HG03354 (cell line): ENCODE results near the gene STAC2.

ENCODE experiments used
- ATAC-seq: cut with Tn5 transposase; IDR thresholded peaks from one replicate; pipeline ENCODE4 v1.9.1; 2021; ENCODE audit warnings: mild to moderate bottlenecking; ENCODE audit not compliant: unreplicated experiment, poor library complexity, severe bottlenecking

Gene STAC2

DNA sequence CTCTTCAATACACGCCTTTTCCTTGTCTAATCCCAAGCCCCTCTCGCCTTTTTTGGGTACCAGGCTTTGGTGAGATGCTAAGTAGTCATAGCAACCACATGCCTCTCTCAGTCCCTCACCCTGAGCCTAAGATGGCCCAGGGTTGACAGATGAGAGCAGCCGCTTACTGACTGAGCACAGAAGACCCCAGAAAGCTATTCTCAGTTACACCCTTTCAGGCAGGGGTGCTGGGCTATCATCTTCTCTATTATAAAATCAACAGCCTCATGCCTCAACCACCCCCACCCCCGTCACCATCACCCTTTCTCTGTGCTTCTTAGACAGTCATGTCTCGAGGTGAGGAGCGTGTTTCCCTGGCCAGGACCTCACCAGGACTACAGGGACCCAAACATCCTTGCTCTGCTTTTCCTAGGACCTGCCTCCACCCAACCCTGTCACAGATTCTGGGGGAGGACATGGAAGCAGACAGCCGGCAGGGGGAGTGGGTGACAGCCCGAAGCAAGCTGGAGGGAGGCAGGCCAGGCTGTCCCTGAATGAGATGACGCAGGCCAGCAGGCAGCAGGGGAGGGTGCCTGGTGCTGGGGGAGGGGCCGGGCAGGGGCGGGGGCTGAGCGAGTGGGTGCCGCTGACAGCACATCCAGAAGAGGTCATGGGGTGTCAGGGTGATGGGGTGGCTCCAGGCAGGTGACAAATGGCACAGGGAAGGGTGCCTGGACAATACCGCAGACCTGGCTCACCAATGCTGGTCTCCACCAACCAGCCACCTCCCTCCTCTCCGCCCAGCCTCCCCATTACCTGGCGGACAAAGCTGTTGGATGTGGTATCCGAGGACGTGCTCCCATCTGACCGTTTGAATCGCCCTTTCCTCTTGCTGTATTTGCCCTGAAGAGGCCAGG, 31.4 kb downstream of the STAC2 start:
- ATAC-seq, result no peak

DNA sequence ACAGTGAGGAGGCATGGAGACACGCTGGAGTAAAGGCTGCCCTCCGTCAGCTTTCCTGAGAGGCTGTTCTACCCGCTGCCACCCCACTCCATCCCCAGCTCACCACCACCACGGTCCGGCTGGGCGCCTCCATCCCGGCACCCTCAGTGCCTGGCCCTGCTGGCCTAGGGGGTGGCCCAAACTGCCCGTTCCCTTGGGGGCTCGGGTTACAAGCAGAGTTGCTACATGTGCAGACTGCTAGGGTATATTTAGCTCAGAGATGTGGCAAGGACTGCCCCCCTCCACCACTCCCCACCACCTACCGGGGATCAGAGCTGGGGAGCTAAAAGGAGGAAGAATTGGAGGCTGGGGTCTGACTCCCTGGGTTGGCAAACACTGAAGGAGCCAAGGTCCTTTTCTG, 32.4 kb downstream of the STAC2 start:
- ATAC-seq, result no peak

GRCh38 chr17:39192901-39193300, 32.8 kb downstream of the STAC2 start:
- no peak for ATAC-seq

- no peak for ATAC-seq
Measured at GRCh38 chr17:39191750-39192510, 33.8 kb downstream of the STAC2 start.

GRCh38 chr17:39187152-39187830, 38.5 kb downstream of the STAC2 start:
- no peak for ATAC-seq

DNA sequence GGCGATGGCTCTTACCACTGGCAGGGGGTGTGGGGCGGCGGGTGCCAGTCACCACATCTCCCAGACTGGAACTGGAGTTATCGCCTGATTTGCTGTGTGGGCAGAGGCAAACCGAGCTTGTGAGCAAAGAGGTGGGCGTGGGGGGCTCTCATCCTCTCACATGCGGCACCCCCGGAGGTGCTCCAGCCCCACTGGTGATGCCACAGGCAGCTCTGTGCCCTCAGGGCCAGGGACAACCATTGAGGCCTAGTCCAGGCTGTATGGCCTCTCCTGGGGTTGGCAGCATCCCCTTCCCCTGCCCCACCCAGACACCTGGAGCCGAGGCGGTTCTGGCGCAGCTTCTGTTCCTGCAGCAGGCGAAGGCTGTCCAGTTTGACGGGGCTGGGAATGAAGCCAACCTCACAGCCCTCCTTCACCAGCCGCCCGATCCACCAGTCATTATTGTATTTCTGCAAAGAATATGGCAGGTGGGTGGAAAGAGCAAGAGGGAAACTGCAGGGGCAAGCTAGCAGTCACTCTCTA, 39.2 kb downstream of the STAC2 start:
- no peak for ATAC-seq

DNA sequence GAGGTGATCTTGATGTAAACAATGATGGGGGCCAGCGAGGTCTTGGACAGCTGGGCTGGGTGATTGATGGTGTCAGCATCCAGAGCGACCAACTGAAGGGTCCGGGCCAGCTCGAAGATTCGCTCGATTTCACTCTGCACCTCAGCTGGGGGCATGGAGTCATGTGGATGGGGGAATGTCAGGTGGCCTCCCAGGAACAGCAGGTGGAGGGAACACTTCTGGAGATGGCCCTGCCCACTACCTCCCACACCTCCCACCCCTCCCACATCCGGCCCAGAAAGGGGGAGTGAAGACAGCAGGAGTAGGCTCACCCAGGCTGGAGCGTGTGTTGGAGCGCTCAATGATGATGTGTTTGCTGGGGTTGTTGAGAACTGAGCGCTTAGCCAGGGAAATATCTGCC, 42.0 kb downstream of the STAC2 start:
- ATAC-seq, result no peak

GRCh38 chr17:39183045-39183444, 42.7 kb downstream of the STAC2 start:
- no peak for ATAC-seq

- ATAC-seq, result no peak
Measured at GRCh38 chr17:39181303-39181702, 44.4 kb downstream of the STAC2 start.

GRCh38 chr17:39178536-39178935, 47.2 kb downstream of the STAC2 start:
- ATAC-seq, result no peak

DNA sequence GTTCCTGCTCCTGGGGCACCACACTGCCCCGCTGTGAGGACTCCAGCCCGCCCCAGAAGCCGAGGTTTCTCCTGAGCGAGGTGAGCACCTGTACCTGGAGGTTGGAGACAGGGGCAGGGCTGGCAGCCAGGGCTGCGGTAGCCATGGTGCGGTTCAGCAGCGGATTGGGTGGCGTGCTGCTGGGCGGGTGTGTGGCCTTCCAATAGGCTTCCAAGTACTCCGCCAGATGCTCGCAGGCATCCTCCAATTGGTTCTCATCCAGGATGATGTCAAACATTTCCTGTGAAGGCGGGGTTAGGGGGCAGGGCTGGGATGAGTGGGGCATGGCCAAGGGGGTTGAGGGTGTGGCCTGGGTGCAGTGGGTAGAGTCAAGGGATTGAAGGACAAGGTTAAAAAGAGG, 48.5 kb downstream of the STAC2 start:
- ATAC-seq, result no peak

- ATAC-seq, result no peak
Measured at GRCh38 chr17:39175695-39176093, 50.1 kb downstream of the STAC2 start.

GRCh38 chr17:39174920-39175694, 50.6 kb downstream of the STAC2 start:
- no peak for ATAC-seq

DNA sequence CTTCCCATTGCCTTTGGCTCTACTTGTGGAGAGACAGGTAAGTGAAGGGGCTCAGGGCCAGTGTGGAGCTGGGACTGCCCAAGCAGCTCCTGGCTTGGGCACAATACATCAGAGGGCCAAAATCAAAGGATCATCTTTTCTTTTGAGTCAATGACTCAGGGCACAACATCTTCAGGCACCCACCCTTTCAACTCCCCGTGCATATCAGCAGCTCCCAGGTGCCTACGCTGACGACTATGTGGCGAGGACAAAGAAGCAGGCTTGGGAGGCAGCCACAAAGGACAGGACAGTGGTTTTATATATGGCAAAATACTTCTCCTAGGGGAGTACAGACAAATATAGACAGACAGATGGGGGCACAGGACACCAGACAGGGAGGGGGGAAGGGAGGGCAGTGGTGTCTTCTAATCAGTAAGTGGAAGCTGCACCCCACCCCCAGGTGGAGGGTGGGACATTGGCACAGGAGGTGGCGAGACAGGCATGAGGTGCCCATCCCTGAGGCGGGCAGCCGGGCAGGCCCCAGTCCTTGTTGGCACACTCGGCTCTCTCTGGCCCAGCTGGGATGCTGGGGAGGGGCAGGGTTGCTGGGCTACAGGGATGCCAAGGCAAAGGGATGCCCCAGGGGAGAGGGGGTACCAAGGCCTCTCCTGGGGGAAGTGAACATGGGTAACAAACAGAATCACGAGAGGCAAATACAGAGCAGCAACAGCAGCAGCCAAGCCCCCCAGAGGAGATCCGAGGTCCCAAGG, 52.0 kb downstream of the STAC2 start:
- no peak for ATAC-seq

GRCh38 chr17:39173080-39173479, 52.7 kb downstream of the STAC2 start:
- ATAC-seq, result no peak

- no peak for ATAC-seq
Measured at GRCh38 chr17:39171933-39172332, 53.8 kb downstream of the STAC2 start.

- no peak for ATAC-seq
Measured at GRCh38 chr17:39170558-39170957, 55.2 kb downstream of the STAC2 start.

GRCh38 chr17:39170109-39170508, 55.6 kb downstream of the STAC2 start:
- ATAC-seq, result no peak

- no peak for ATAC-seq
Measured at GRCh38 chr17:39169518-39169917, 56.2 kb downstream of the STAC2 start.
